Activated CD4-positive, alpha-beta T cell treated with anti-CD3 and anti-CD28 coated beads, Interleukin-2, amount 50 U/mL, for 16 hours (primary cell): Measurements from ENCODE around the gene CPNE4.
"Not testable (repeated sequence)": the region's sequence is repeated elsewhere in the genome, so short reads cannot be mapped to it uniquely, and the experiment has no call there.

Experiments
- DNase-seq: peaks from one replicate; pipeline ENCODE4 v3.0.0-alpha.2; 2020

The CPNE4 gene

DNA sequence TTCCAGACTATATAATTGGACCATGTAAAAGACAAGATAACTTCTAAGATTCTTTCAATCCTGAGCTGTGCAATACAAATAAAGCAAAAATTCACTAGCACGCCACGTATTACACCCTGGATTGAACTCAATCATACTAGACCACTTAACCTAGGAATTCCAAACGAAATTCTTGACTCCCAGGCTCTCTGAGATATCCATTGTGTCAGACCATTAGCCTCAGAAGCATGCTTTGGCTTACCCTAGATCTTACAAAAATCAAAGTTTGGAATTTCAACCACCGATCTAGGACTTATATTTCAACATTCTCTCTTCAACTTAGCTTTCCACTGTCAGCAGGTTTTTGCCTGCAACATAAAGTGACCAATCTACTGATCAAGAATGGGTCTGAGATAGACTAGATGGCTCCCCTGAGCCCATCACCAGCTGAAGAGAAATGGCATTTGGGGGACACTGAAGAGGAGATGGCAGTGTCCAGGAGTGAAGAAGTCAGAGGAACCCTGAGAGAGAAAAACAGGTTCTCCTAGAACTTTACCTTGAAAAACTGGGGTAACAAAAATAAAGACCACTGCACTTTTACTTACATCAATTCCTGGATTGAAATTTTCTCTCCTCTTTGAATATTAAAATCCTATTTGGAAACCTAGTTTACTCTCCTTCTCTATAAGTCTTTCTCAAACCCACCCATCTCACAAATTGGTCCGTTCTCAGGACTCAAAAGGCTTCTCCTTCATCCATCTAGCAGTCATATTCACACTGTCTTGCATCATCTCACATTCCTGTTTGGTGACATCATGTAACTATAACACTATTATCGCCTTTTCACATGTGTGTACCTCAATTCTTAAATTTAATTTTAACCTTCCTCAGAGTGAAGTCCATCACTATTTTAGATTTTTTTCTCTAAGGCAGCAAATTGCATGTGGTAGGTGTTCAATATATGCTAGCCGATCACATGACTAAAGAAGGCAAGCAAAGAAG, 18.5 kb downstream of the CPNE4 start:
- no peak for DNase-seq

DNA sequence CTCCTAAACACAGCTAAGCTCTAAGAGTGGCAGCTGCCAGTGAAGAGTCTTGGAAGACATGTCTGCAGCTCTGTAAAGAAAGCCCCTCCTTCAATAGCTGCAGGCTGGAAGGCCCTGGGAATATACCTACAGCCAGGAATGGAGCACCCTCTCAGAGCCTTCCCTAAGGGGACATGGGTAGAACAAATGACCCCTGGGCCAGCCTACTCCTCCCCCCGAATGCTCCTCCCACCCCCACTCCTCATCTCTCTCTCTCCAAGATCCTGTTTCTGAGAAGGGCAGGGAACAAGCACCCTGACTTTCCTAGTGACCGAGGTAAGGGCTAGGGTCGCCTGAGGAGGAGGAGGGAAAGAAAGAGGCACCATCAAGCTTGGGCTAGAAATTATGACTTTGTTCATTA, 20.7 kb downstream of the CPNE4 start:
- DNase-seq: no peak

DNA sequence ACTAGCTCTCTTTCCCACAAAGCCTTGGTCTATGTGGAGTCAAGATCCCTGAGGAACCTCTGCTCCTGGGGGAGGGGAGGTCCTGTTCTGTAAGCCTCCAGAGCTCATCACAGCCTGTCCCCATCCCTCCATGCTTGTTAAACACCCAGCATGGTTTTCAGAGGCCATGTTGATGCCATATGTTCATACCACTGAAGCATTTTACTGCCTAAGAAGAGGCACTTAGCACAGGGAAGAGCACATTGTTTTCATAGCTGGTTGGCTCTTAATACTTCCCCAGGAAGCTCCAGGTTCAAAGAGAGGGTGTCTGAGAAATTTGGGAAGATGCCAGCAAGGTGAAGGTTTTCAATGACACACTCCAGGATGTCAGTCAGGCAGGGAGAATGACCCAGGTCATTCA, 25.6 kb downstream of the CPNE4 start:
- no peak for DNase-seq

DNA sequence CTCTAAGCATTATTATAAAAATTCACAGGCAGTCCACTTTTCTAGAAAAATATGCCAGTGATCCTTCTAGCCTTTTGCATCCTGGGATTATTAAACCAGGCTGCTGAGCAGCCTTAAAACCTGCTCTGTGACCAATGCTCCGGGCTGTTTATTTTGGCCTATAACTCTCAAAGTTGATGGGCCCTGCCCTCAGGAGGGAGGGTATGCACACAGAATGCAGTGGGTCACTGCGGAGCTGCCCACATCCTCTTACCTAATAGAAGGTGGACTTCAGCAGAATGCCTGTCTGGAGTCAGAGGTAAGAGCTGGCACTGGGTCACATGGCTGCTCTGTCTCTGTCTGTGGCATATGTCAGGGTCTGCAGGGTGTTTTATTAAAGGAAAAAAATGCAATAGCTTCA, 26.0 kb downstream of the CPNE4 start:
- no peak for DNase-seq

DNA sequence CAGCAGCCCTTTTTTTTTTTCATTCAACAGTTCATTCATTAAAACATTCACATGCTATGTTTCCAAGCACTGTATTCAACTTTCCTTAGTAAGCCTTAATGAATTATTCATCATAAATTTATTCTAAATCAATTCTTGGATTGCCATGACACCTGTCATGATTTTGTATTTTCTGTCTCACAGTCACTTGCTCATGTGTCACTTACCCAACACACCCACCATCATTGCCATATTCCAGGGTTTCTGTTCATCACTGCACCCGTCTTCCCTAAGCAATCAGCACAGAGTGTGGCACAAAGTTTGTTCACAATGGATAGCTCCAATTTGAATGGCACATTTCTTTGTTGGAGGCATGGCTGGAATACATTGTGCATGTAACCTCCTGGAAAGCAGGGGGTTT, 27.2 kb downstream of the CPNE4 start:
- DNase-seq: no peak

DNA sequence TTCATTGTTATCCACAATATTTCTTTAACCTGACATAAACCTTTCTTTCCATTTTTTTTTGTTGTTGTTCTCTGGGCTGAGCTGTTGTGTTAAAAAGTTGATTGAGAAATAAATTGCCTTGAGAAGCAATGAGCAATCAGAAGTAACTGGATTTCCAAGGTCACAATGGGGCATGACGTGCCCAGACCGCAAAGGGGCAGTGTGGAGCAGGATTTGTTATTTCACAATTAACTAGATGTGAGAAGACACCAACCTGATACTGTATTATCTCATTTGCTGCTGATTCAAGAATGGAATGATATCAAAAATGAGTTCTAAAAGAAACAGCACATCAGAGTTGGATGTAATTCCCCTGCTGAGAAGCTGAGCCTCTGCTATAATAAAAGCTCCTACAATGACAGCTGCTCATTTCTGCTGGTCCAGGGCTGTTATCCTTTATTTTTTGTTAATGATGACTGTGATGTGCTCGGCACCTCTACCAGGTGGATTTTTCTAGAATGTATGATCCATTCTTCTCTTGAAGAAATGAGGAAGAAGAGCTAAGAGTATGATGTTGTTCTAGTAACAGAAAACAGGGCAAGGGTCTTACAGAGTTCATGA, 28.1 kb downstream of the CPNE4 start:
- peak; percentile 12 for DNase-seq

DNA sequence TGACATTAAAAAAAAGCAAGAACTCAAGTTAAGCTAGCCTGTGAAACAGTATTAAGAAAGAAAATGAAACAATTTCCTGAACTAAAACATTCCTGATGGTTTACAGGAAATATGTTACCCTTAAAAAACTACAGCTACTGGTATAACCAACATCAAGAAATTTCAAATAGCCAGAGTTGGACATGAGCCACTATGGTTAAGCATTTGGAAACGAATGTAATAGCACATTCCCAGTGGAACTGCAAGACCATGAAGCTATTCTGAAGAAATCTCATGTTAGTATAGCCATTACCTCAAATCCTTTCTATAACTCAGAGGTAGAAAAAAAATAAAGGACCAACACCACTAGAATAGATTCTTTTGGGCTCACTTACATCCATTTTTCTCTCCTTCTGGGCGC, 30.2 kb downstream of the CPNE4 start:
- DNase-seq: no peak

DNA sequence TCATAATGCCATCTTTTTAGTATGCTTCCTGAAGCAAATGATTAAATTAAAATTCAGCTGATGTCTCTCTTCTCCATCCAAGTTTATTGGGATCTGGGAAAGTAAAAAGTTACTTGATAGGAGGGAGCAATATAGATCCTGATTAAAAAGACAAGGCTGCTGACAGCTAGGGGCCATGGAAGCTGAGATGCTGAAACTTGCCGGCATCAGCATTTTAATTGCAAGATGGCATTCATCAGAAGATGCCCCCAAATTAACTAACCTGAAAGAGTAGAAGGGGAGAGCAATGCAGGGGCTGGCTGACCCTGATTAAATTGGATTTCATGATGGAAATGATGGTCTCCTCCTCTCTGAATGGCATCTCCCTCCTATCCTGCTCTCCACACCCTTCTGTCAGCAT, 31.1 kb downstream of the CPNE4 start:
- DNase-seq: no peak

DNA sequence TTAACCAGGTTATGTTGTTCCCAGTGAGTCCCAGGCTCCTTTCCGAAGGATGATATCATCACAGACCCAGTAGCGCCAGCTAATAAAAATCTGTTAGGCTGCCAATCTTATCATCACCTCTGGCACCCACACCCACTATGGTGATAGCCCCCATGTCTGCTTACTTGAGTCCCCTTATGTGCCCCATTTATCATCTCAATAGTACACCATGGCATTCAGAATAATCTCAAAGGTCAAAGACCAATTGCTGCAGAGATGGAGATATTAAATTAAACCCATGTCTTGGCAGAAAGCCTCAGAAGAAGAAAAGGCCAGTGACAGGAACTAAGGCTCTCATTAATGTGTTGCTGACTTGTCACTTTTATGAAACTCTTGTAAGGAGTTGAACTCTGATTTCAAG, 32.8 kb downstream of the CPNE4 start:
- no peak for DNase-seq

DNA sequence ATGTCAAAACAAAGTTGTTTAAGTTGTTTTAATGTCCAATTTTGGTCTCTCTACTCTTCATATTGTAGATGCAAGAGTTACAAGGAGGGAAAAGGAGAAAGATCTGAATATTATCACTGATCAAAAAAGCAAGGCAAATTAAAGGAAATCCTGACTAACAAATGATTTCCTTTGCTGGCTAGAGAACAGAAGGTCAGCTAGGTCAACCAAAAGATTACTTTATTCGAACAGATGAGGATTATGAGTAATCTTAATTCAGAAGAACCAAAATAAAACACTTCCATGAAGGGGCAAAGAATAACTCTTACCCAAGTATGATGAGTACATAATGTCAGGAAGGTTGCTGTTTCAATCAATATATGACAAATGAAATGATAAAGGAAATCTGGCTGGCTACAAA, 33.8 kb downstream of the CPNE4 start:
- DNase-seq: no peak

DNA sequence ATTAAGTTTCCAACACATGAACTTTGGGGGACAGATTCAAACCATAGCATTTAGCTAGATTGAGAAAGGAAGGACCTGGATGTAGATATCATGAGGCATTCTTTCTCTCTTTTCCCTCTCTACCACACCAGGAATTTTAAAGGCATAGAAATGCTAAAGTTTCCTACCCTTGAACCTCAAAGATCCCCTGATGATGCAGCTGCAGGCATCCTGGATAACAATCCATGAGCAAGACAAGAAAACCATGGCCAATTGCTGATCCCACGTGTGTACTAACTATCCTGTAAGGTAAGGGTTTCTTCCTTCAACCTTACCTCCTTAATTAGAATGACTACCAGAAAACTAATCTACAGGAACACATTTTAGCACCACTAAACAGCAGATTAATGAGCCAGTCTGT, 36.8 kb downstream of the CPNE4 start:
- no peak for DNase-seq

DNA sequence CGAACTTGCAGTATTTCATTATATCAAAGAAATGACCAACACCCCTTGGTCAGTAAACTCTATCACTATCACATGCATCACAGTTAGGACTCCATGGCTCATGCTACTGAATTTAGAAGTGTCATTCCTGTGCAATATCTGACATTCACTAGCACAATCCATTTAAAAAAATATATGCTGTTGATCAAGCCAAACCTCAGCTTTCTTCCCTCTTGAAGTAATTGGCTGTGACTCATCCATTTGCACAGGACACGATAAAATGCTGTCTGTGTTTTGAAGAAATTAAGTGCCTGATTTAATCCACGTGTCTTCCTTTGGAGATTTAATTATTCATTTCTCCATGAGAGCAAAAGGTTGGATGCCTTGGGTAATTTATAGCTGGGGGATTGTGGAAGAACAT, 38.9 kb downstream of the CPNE4 start:
- DNase-seq: no peak

DNA sequence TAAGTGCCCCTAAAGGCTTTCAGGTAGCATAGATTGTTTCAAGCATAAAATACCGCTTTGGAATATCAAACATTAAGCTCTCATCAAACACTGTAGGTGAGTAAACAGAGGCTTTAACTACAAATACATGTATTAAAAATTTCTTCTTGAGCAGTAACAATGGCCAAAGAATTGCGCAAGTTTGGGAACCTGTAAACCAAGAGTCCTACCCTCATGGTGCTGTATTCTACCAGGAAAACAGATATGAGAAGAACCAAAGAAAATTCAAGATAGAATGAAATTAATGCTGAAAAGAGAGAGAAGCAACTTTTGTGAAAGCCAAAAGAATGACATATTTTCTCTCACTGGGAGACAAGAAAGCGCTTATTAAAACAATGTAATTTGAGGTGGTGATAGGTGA, 45.5 kb downstream of the CPNE4 start:
- no peak for DNase-seq

DNA sequence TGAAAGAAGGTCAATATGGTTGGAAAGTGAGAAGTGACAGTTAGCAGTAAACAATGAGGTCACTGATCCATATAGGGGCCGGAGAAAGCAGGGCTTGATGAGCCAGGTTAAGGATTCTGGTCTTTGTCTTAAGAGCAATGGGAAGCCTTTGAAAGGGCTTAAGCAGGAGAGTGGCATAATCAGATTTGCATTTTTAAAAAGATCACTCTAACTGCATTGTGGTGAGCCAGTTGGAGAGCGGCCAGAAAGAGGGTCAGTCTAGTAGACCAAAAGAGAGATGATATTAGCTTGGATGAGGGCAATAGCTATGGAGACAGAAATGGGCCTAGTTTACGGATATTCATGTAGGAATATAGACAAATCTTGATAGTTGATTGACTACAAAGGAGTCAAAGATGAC, 46.6 kb downstream of the CPNE4 start:
- DNase-seq: no peak

DNA sequence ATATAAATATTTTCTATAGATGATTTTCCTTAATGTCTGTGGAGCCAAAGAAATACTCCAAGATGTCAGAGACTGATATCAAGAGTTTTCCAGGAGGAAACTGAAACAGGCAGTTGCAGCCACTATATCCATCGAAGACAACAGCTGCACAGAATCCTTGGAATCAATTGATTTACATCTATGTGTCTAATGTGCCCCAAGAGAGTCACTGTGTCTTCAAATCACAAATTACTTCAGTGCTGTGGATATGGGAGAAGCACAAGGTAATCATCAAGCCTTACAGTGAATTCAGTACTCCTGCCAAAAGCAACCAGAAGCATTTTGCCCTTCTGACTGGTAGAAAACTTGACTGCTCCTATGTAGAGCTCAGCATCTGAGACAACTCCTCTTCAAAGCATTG, 51.1 kb downstream of the CPNE4 start:
- DNase-seq: no peak

DNA sequence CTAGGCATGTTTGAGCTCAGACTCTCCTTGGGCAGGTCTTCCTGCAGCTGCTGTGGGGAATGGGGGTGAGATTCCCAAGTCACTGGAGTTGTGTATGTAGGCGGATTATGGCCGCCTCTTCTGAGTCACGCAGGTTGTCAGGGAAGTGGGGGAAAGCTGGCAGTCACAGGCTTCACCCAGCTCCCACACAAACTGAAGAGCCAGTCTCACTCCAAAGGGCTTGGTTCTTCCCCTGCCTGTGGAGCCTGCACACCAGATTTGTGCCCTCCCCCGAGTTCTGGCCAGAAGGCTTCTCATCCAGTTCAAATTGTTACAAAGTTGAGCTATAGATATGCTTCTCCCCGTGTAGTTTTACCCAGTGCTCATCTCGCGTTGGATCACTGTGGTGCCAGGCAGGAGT, 53.5 kb downstream of the CPNE4 start:
- no peak for DNase-seq

DNA sequence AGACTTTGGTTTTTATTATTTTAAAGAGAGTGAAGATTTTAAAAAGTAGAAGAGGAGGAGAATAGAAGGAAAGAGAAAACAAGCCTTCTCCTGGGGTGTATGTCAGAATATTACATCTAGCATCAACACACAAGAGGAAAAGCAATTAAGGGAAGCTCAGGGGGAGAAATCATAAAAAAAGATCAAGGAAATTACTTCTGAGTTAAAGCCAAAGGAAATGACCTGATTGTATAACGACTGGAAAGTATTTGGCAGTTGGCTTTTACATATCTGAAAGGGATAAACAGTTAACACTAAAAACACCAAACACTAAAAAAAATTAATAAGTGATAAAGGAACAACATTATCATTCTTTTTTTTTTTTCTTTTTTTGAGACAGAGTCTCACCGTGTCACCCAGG, 58.4 kb downstream of the CPNE4 start:
- no peak for DNase-seq

DNA sequence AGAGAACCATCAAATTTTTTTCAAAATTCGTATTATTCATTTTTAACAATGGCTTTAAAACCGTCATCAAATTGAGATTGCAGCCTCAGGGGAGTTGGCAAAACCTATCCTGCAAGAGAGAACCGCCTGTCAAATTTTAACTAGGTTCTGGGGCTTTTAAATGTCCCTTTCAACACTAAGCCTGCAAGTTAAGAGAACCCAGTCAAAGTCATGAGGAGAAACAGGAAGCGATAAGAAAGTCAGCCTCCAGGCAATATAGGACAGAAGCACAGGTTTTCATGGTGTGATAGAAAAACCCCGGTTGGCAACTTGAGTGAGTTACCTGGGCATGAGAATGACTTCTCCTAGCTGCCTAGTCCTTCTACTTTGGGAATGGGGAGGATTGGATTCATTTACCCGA, 59.8 kb downstream of the CPNE4 start:
- no peak for DNase-seq

DNA sequence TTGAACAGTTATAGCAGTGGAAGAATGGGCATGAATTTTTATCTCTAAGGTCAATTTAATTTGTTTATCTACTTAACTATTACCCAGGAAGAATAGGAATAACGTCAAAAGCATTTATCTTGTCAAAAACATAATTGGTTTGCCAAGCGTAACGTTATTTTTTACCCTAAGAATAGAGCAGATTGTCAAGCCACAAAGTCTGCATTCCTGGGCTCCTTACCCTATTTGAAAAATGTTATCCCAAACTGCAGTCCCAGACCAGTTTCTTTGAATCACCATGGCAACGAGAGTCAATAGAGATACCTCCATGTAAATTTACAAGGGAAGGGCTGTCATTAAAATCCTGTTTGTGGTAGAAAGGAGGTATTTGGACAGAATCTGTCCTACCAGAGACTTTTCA, 61.1 kb downstream of the CPNE4 start:
- DNase-seq: no peak

DNA sequence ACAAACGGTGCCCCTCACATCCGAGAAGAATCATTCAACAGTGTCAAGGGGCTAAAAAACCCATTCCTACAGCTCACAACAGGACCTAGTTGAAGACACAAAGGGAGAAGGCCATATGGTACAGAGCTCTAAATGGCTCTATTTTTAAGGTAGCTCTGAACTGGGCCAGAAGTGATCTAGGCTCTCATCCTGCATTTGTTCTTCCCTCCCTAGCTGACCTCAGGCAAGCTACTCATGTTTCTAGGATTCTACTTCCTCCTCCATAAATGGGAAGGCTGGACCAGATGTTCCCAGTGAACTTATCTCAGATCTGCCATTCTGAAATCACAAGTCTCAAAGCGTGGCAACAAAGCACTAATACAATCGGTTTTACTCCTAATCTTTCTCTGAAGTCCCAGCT, 62.3 kb downstream of the CPNE4 start:
- DNase-seq: no peak

DNA sequence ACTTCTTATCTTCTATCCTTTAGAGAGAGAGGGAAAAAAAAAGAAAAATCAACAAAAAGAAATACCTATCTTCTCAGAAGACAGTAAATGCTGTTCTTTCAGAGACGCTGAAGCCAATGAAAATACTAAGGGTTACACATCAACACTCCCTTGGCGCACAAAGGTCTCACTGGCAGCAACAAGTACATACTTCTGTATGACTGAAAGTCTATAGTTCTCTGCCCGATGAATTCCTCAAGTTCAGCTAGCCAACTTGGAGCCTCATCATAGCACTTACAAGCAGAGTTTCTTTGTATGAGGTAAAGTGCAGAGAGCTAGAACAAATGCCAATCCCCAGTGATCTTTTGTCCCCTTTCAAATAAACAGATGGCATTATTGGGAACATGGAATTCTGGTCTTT, 62.7 kb downstream of the CPNE4 start:
- no peak for DNase-seq

DNA sequence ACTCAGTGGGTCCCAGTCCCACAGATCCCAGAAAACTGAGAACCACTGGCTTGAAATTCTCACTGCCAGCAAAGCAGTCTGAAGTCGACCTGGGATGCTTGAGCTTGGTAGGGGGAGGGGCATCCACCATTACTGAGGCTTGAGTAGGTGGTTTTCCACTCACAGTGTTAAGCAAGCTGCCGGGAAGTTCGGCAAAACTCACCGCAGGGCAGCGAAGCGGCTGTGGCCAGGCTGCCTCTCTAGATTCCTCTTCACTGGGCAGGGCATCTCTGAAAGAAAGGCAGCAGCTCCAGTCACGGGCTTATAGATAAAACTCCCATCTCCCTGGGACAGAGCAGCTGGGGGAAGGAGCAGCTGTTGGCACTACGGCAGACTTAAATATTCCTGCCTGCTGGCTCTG, 71.4 kb downstream of the CPNE4 start:
- DNase-seq: not testable (repeated sequence)

DNA sequence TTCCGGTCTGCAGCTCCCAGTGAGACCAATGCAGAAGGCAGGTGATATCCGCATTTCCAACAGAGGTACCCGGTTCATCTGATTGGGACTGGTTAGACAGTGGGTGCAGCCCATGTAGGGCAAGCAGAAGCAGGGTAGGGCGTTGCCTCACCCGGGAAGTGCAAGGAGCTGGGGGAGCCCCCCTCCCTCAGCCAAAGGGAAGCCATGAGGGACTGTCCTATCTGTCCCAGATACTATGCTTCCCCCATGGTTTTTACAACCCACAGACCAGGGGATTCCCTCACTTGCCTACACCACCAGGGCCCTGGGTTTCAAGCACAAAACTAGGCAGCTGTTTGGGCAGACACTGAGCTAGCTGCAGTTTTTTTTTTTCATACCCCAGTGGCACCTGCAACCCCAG, 71.8 kb downstream of the CPNE4 start:
- DNase-seq: no peak

DNA sequence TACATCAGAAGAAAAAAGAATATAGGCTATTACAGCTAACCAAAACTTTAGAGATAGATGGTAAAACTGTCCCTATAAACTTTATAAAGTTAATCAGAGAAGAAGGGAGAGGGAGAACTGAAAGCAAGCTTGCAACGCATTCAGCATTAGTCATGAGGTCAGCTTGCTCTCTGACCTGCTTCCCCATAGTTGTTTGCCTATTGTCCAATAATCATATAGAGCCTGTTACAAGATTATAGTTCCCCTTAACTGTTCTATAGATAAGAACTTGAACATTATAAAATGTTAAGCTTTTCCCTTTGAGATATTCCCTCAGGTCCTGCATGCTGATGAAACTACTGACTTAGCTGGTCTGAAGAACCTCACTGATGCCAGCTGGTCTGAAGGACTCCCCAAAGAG, 74.5 kb downstream of the CPNE4 start:
- no peak for DNase-seq

DNA sequence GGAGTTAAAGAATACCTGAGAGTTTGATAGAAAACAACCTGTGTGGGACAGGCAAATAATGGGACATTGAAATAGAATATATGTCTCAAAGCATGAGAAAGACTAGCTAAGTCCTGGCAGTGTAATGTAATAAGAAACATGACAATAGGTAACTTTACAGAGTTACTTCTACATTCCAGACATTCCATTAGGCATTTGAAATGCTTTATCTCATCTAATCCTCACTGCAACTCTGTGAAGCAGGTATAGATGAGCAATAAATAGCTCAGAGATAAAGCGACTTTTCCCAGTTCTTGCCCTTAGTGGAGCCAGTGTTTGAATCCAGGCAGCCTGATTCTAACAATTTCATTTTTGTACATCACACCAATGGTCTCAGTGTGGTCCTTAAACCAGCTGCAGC, 76.8 kb downstream of the CPNE4 start:
- no peak for DNase-seq
